ENCODE measurements around the gene DDX31. TPM values are rescaled to one million over a fixed set of nuclear protein-coding genes. Genes with fewer than 3 reads are reported as not detected.

The DDX31 gene
- 8.0 and 8.2 TPM in 2 replicates for total RNA-seq

GRCh38 chr9:132669698-132670456 lies at the start of gene DDX31:
Gene DDX31 (minus strand): TSS chr9:132669983. CDS start chr9:132669934, 49 bp downstream.

GRCh38 chr9:132670457-132671391 lies 941 bp upstream of the DDX31 start, which contains the start of gene GTF3C4:
Gene GTF3C4 (plus strand): TSS chr9:132670464. CDS start chr9:132670599, 135 bp downstream.

GRCh38 chr9:132582276-132582785 lies 87.5 kb downstream of the DDX31 start, which contains the start of gene BARHL1:
Gene BARHL1 (plus strand): TSS chr9:132582606. CDS start chr9:132582798, 192 bp downstream.

Other genes with a start within 250 kb of the DDX31 start
- not detected in 2 replicates for gene BARHL1, start 87.4 kb downstream of the DDX31 start, total RNA-seq
- 7.0 and 8.6 TPM in 2 replicates for gene GTF3C4, start 481 bp upstream of the DDX31 start, total RNA-seq
- 0.34 and 0.59 TPM in 2 replicates for gene AK8, start 208.3 kb upstream of the DDX31 start, total RNA-seq
- gene SPACA9, start 208.9 kb upstream of the DDX31 start, total RNA-seq, result 3.3 and 3.7 TPM in 2 replicates